Keratinocyte (primary cell): ENCODE results near the gene SELENOP. TPM values are rescaled to one million over a fixed set of nuclear protein-coding genes. Genes with fewer than 3 reads are reported as not detected.

Experiments
- DNase-seq: peaks from one replicate; pipeline ENCODE4 v3.0.0-alpha.2; 2011; ENCODE audit warnings: low read depth, missing footprints, low spot score
- FAIRE-seq: peaks from 2 replicates; lab custom pipeline; 2011; peaks lifted over from hg19 to GRCh38; lab: Jason Lieb, UNC
- H2AFZ ChIP-seq: 2 replicates; pipeline ENCODE4 v1.6.0; 2012; ENCODE audit warnings: low read length, control low read depth, inconsistent platforms; ENCODE audit not compliant: control insufficient read depth
- H3K27ac ChIP-seq: 2 replicates; pipeline ENCODE4 v1.5.1; 2011; ENCODE audit warnings: low read length; ENCODE audit not compliant: control insufficient read depth, insufficient read depth
- H3K27me3 ChIP-seq: 3 replicates; pipeline ENCODE4 v1.6.0; 2011; ENCODE audit warnings: low read length; ENCODE audit not compliant: control insufficient read depth, insufficient read depth; ENCODE audit errors: extremely low read depth
- H3K36me3 ChIP-seq, 2 experiments: 2 replicates in 1 of 2; 3 replicates in 1 of 2; pipeline ENCODE4 v1.5.1; 2011; ENCODE audit warnings: low read length in 2 of 2, mild to moderate bottlenecking in 1 of 2; ENCODE audit not compliant: control insufficient read depth in 2 of 2, insufficient read depth in 2 of 2; ENCODE audit errors: extremely low read depth in 1 of 2
- H3K4me1 ChIP-seq: 3 replicates; pipeline ENCODE4 v1.5.1; 2011; ENCODE audit warnings: low read length; ENCODE audit not compliant: control insufficient read depth, insufficient read depth; ENCODE audit errors: extremely low read depth
- H3K4me2 ChIP-seq: 3 replicates; pipeline ENCODE4 v1.6.0; 2011; ENCODE audit warnings: low read depth, low read length; ENCODE audit not compliant: control insufficient read depth, insufficient read depth; ENCODE audit errors: extremely low read depth
- H3K4me3 ChIP-seq, 3 experiments: fragments of 200-600 bp in 1 of 3; sonication (generic) in 1 of 3; 2 replicates in 2 of 3; 3 replicates in 1 of 3; pipeline ENCODE4 v1.5.1; 2011 to 2016; ENCODE audit warnings: low read length in 3 of 3, mild to moderate bottlenecking in 3 of 3, control low read depth in 2 of 3, inconsistent platforms in 1 of 3, low read depth in 1 of 3, mixed read lengths in 1 of 3, mixed run types in 1 of 3, moderate library complexity in 1 of 3; ENCODE audit not compliant: control insufficient read depth in 2 of 3, insufficient read depth in 2 of 3; ENCODE audit errors: extremely low read depth in 1 of 3
- H3K79me2 ChIP-seq: 2 replicates; pipeline ENCODE4 v1.6.0; 2012; ENCODE audit warnings: low read length; ENCODE audit not compliant: control insufficient read depth, insufficient read depth
- H3K9ac ChIP-seq: 3 replicates; pipeline ENCODE4 v1.6.0; 2011; ENCODE audit warnings: low read length; ENCODE audit not compliant: control insufficient read depth, insufficient read depth; ENCODE audit errors: extremely low read depth
- H3K9me1 ChIP-seq: 3 replicates; pipeline ENCODE4 v1.6.0; 2011; ENCODE audit warnings: low read length; ENCODE audit not compliant: control insufficient read depth, insufficient read depth; ENCODE audit errors: extremely low read depth
- H3K9me3 ChIP-seq: 2 replicates; pipeline ENCODE4 v1.5.1; 2012; ENCODE audit warnings: low read depth, low read length; ENCODE audit not compliant: control insufficient read depth
- H4K20me1 ChIP-seq: 3 replicates; pipeline ENCODE4 v1.6.0; 2011; ENCODE audit warnings: low read length; ENCODE audit not compliant: control insufficient read depth, insufficient read depth; ENCODE audit errors: extremely low read depth
- CTCF ChIP-seq, 3 experiments: IDR thresholded peaks in 1 of 3; conservative IDR thresholded peaks in 1 of 3; optimal IDR thresholded peaks in 1 of 3; 2 replicates in 2 of 3; 3 replicates in 1 of 3; pipeline versions ENCODE3 to v1.5.1; 2011; ENCODE audit warnings: low read length in 3 of 3, mild to moderate bottlenecking in 3 of 3, moderate library complexity in 2 of 3, control low read depth in 1 of 3, inconsistent platforms in 1 of 3; ENCODE audit not compliant: insufficient read depth in 2 of 3; ENCODE audit errors: extremely low read depth in 1 of 3
- EZH2 ChIP-seq: IDR thresholded peaks from one replicate; pipeline ENCODE4 v1.6.1; 2012; ENCODE audit warnings: inconsistent platforms, mild to moderate bottlenecking, low read length, moderate library complexity
- dilution Hi-C: fragments of 300-500 bp; cut with MboI; formaldehyde crosslinking; loops from one replicate; pipeline ENCODE4 v1.7.0; 2020; ENCODE audit warnings: low sequenced_read_pairs; ENCODE audit not compliant: extremely low pct_ligation_motif_present
- polyA plus RNA-seq, 5 experiments: library from polyadenylated mRNA; depleted of rRNA in 3 of 5; stranded (reverse) in 3 of 5; stranded (forward) in 1 of 5; unstranded in 1 of 5; fragments of >200 nt; gene quantifications; 1 replicate in 1 of 5; 2 replicates in 3 of 5; 3 replicates in 1 of 5; pipeline versions ENCODE4 v1.2.1 to v1.2.3, GENCODE V29; 2011 to 2012; ENCODE audit warnings: missing spikeins in 2 of 5, low read depth in 1 of 5, low replicate concordance in 1 of 5

SELENOP gene
- polyA plus RNA-seq, 1 donor (not counting 4 experiments of a cell fraction or from before 2014, with no cell fraction given) = 10.4 TPM

- no peaks in the 10 kb centered on the region for H4K20me1 ChIP-seq
- FAIRE-seq = no peak
- H3K4me3 ChIP-seq = no peak overlapping the region
- no peak overlapping the region for H3K4me2 ChIP-seq
- no peaks in the 10 kb centered on the region for H3K9me3 ChIP-seq
- no peak for DNase-seq
- H3K9me1 ChIP-seq = no peaks in the 10 kb centered on the region
- no peaks in the 10 kb centered on the region for H3K79me2 ChIP-seq
- H3K9ac ChIP-seq = no peak overlapping the region
- H3K27me3 ChIP-seq = no peaks in the 10 kb centered on the region
- H3K4me1 ChIP-seq = peaks cover 10% of the 10 kb centered on the region
- H3K27ac ChIP-seq = no peak overlapping the region
- no peak overlapping the region for H2AFZ ChIP-seq
- dilution Hi-C loops = no loop called here
- no peaks in the 10 kb centered on the region for H3K36me3 ChIP-seq
- TF ChIP-seq CTCF (optimal IDR thresholded peaks at IDR 0.05 in 1 of 3, IDR thresholded peaks at IDR 0.05 in 1 of 3, conservative IDR thresholded peaks at IDR 0.05 in 1 of 3; ENCODE audit: extremely low read depth in 1 of 3, insufficient read depth in 2 of 3, low read length in 3 of 3) = no peak
- no peak for TF ChIP-seq EZH2
These were observed 41.7 kb downstream of the SELENOP start for GRCh38 chr5:42770003-42770402.

GRCh38 chr5:42768106-42768504, 43.6 kb downstream of the SELENOP start:
- FAIRE-seq = no peak
- peaks cover 10% of the 10 kb centered on the region for H3K4me1 ChIP-seq
- no peaks in the 10 kb centered on the region for H3K27me3 ChIP-seq
- TF ChIP-seq EZH2 = no peak
- no peak for TF ChIP-seq CTCF (optimal IDR thresholded peaks at IDR 0.05 in 1 of 3, IDR thresholded peaks at IDR 0.05 in 1 of 3, conservative IDR thresholded peaks at IDR 0.05 in 1 of 3; ENCODE audit: extremely low read depth in 1 of 3, insufficient read depth in 2 of 3, low read length in 3 of 3)
- no peaks in the 10 kb centered on the region for H3K79me2 ChIP-seq
- no peak overlapping the region for H3K4me2 ChIP-seq
- no peak for DNase-seq
- no peak overlapping the region for H3K27ac ChIP-seq
- no peaks in the 10 kb centered on the region for H4K20me1 ChIP-seq
- H3K9me1 ChIP-seq = no peaks in the 10 kb centered on the region
- no peaks in the 10 kb centered on the region for H3K9me3 ChIP-seq
- dilution Hi-C loops = no loop called here
- H2AFZ ChIP-seq = no peak overlapping the region
- H3K9ac ChIP-seq = no peak overlapping the region
- no peaks in the 10 kb centered on the region for H3K36me3 ChIP-seq
- no peak overlapping the region for H3K4me3 ChIP-seq
